Measurements from ENCODE around the gene ZGPAT.
A peak's percentile ranks its signal among the peaks of the same experiment; 100 is the strongest.

Gene ZGPAT

DNA sequence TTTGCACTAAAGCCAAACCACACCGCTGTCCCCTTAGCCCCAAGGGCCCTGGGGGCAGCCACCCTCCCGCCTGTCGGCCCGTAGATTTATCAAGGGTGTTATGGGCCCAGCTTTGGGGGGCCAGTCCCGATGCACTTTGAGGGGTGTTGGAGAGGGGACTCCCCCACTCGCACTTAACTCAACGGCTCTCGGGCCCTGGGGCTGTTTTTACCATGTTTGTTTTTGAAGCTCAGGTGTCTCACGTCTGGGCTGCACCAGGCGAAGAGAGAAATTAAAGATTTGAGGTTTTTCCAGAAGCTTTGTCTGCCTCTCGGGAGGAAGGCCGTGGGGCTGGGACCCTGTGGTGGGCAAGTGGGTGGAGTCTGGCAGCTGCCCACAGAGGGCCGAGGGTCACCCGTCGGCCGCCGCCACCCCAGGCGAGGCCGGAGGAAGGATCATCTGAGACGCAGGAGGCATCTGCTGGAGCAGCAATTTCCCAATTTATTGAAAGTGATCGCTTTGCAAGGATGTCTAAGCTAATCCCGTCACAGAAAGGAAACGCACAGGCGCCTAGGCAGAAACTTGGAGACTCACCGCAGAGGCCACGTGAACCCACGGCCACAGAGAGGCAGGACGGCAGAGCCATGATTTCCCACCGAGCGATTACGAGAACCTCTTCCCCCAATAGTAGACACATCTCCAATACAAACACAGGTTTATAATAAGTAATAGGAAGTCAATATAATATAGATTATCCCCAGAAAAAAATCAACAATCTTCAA lies 35.6 kb downstream of the ZGPAT start:
- H3K27ac ChIP-seq (ENCODE audit: low read depth, low read length): no peak overlapping the region

DNA sequence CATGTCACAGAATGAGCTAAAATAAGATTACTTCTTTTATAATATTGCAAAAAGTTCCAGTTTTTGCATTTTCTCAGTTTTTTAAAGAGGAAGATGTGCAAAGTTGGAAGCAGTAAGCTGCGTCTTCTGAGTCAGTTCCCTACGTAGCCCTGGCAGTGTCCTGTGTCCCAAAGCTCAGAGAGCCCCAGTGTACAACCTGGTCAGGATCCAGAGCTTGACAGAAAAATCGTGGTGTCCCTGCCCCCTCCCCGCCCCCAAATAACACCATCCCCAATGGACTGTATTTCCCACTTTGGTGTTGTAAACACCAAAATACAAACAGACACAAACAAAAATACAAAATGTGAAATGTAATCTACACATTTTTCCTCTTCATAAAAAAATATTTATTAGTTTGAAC lies 36.3 kb downstream of the ZGPAT start:
- no peak overlapping the region for H3K27ac ChIP-seq (ENCODE audit: low read depth, low read length)
- peaks cover 0 to 55% (median 28%) of the 10 kb centered on the region in 5 donors for H3K36me3 ChIP-seq (ENCODE audit: control insufficient read depth in 5 of 5, insufficient read depth in 5 of 5, low read length in 5 of 5)
- no peak overlapping the region for H3K4me3 ChIP-seq (ENCODE audit: low read depth in 1 of 5, low read length in 5 of 5)
- H3K4me1 ChIP-seq (ENCODE audit: control insufficient read depth in 5 of 5, insufficient read depth in 5 of 5, low read length in 5 of 5): peaks cover 2 to 47% (median 30%) of the 10 kb centered on the region in 5 donors
- H3K9ac ChIP-seq (ENCODE audit: low read length in 5 of 5): peak overlapping the region in 1 of 5 donors; percentile 6
- no peaks in the 10 kb centered on the region for H3K27me3 ChIP-seq (ENCODE audit: control insufficient read depth in 5 of 5, insufficient read depth in 4 of 5, low read length in 5 of 5)
- H3K9me3 ChIP-seq (ENCODE audit: control insufficient read depth in 5 of 5, low read length in 5 of 5): no peaks in the 10 kb centered on the region

More for the DNA sequence above, 35.6 kb downstream of the ZGPAT start:
- no peak overlapping the region for H3K9ac ChIP-seq (ENCODE audit: low read length in 5 of 5)
- no peak overlapping the region for H3K4me3 ChIP-seq (ENCODE audit: low read depth in 1 of 5, low read length in 5 of 5)
- H3K36me3 ChIP-seq (ENCODE audit: control insufficient read depth in 5 of 5, insufficient read depth in 5 of 5, low read length in 5 of 5): peaks cover 0 to 55% (median 26%) of the 10 kb centered on the region in 5 donors
- H3K9me3 ChIP-seq (ENCODE audit: control insufficient read depth in 5 of 5, low read length in 5 of 5): no peaks in the 10 kb centered on the region
- peaks cover 2 to 55% (median 38%) of the 10 kb centered on the region in 5 donors for H3K4me1 ChIP-seq (ENCODE audit: control insufficient read depth in 5 of 5, insufficient read depth in 5 of 5, low read length in 5 of 5)
- H3K27me3 ChIP-seq (ENCODE audit: control insufficient read depth in 5 of 5, insufficient read depth in 4 of 5, low read length in 5 of 5): no peaks in the 10 kb centered on the region

DNA sequence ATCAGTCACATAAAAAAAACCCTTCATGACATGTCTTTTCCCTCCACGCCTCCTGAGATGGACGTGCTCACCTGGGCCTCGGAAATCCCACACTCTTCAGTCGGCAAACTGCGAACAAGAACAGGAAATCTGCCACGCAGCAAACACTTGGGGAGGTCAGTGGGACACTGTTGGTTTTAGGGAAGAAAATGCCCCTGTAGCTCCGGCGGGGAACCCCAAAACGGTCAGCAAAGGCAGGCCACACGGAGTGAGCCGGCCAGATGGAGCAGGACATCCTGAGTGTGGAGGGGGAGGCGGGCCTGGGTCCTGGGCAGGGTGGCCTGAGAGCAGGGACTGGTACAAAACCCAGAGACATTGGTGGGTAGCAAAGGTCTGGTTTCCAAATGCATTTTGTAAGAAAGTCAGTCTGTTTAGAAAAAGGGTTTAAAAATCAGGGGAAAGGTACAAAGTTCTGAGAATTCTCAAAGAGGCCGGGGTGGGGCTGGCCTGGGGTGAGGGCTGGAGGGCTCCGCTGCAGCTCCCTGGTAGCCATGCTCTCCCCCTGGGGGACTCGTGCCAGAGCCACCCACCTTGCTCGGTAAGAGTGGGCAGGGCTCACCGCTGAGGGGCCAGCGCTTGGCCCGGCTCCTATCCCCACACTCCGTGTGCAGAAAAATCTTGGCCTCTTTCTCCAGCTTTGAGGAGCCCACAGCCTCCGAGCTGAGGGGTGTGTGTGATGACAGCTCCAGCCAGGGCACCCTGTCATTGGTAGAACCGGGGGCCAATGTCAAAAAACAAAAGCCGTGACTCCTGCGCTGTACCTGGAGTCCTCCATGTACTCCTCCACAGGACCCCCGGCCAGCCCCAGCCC lies 37.0 kb downstream of the ZGPAT start:
- H3K4me1 ChIP-seq (ENCODE audit: control insufficient read depth in 5 of 5, insufficient read depth in 5 of 5, low read length in 5 of 5): peaks cover 2 to 46% (median 28%) of the 10 kb centered on the region in 5 donors
- no peaks in the 10 kb centered on the region for H3K9me3 ChIP-seq (ENCODE audit: control insufficient read depth in 5 of 5, low read length in 5 of 5)
- peaks cover 0 to 55% (median 29%) of the 10 kb centered on the region in 5 donors for H3K36me3 ChIP-seq (ENCODE audit: control insufficient read depth in 5 of 5, insufficient read depth in 5 of 5, low read length in 5 of 5)
- no peaks in the 10 kb centered on the region for H3K27me3 ChIP-seq (ENCODE audit: control insufficient read depth in 5 of 5, insufficient read depth in 4 of 5, low read length in 5 of 5)
- H3K27ac ChIP-seq (ENCODE audit: low read depth, low read length): no peak overlapping the region
- peak overlapping the region in 1 of 5 donors; percentile 6 for H3K9ac ChIP-seq (ENCODE audit: low read length in 5 of 5)
- H3K4me3 ChIP-seq (ENCODE audit: low read depth in 1 of 5, low read length in 5 of 5): no peak overlapping the region

DNA sequence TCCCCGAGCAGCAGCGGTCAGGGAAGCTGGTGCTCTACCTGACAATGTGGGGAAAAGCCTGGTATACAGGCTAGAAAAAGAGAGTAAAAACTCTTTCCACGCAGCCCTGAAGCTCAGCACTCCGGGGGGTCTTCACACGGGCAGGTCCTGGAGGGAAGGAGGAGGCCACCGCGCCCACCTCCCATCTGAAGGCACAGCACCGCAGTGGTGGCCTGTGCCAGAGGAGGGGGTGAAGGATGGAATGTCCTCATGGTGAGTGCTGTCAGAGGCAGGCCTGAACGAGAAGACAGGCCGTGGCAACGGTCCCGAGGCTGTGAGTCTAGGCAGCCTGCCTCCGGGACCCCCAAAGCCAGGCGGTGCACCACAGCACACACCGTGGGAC lies 37.6 kb downstream of the ZGPAT start:
- no peak overlapping the region for H3K9ac ChIP-seq (ENCODE audit: low read length in 5 of 5)
- H3K9me3 ChIP-seq (ENCODE audit: control insufficient read depth in 5 of 5, low read length in 5 of 5): no peaks in the 10 kb centered on the region
- H3K27me3 ChIP-seq (ENCODE audit: control insufficient read depth in 5 of 5, insufficient read depth in 4 of 5, low read length in 5 of 5): no peaks in the 10 kb centered on the region
- H3K4me3 ChIP-seq (ENCODE audit: low read depth in 1 of 5, low read length in 5 of 5): no peak overlapping the region
- H3K27ac ChIP-seq (ENCODE audit: low read depth, low read length): no peak overlapping the region
- H3K4me1 ChIP-seq (ENCODE audit: control insufficient read depth in 5 of 5, insufficient read depth in 5 of 5, low read length in 5 of 5): peaks cover 2 to 45% (median 27%) of the 10 kb centered on the region in 5 donors
- H3K36me3 ChIP-seq (ENCODE audit: control insufficient read depth in 5 of 5, insufficient read depth in 5 of 5, low read length in 5 of 5): peaks cover 0 to 55% (median 32%) of the 10 kb centered on the region in 5 donors

DNA sequence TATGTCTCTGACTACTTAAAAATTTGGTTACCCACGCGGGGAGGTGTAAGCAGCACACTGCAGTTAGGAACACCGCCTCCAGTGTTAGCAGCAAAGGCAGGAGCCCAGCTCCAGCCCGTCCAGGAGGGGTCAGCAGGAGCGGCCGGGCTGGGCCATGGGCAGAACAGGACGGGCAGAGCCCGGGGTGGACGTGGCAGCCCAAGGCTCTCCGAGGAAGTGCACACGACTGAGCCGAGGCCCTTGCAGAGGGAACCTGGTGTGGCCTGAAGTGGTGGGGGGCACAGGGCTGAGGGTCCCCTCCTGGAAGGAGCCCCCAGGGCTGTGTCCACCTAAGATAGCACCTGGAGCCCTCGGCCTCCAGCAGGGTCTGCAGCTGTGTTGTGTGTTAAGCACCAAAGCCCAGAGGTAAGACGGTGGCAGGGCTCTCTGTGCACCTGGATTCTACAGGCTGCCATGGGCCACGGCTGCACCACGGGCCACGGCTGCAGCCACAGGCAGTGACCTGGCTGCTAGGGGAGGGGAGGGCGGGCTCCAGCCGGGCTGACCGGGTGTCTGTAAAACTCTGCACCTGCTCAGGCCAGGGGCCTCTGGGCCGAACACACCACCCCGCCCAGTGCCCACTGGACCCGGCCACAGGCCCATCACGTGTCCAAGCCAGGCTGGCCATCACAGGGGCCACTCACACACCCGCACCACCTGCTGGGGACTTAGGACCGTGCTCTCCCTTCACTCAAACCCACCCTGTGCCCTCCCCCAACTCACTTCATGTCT lies 38.3 kb downstream of the ZGPAT start:
- H3K9me3 ChIP-seq (ENCODE audit: control insufficient read depth in 5 of 5, low read length in 5 of 5): no peaks in the 10 kb centered on the region
- H3K36me3 ChIP-seq (ENCODE audit: control insufficient read depth in 5 of 5, insufficient read depth in 5 of 5, low read length in 5 of 5): peaks cover 0 to 58% (median 37%) of the 10 kb centered on the region in 5 donors
- peaks cover 2 to 40% (median 19%) of the 10 kb centered on the region in 5 donors for H3K4me1 ChIP-seq (ENCODE audit: control insufficient read depth in 5 of 5, insufficient read depth in 5 of 5, low read length in 5 of 5)
- no peak overlapping the region for H3K4me3 ChIP-seq (ENCODE audit: low read depth in 1 of 5, low read length in 5 of 5)
- no peak overlapping the region for H3K27ac ChIP-seq (ENCODE audit: low read depth, low read length)
- no peaks in the 10 kb centered on the region for H3K27me3 ChIP-seq (ENCODE audit: control insufficient read depth in 5 of 5, insufficient read depth in 4 of 5, low read length in 5 of 5)
- no peak overlapping the region for H3K9ac ChIP-seq (ENCODE audit: low read length in 5 of 5)

DNA sequence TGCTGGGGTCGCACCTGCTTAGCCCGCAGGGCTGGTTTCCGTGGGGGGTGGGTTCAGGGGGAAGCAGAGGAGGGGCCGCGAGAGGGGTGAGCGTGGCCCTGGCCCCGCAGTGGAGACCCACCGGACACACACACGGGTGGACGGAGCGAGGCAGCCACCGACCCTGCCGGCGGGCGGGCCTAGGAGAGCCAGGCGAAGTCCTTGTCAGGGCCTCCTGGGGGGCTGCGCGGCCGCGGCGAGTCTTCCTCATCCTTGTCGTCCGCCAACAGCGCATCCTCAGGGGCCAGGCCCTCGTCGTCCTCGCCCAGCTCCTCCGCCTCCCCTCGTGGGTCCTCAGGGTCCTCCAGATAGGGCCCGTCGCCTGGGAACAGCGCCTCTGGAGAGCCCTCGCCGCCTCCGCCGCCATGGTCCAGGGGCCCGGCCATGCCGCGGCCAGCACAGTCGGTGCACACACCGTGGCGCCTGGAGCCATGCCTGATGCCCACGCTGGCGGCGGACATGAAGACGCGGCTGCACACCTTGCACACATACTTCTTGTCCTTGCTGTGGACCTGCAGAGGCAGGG lies 39.0 kb downstream of the ZGPAT start:
- peaks cover 0 to 58% (median 37%) of the 10 kb centered on the region in 5 donors for H3K36me3 ChIP-seq (ENCODE audit: control insufficient read depth in 5 of 5, insufficient read depth in 5 of 5, low read length in 5 of 5)
- no peaks in the 10 kb centered on the region for H3K27me3 ChIP-seq (ENCODE audit: control insufficient read depth in 5 of 5, insufficient read depth in 4 of 5, low read length in 5 of 5)
- H3K9ac ChIP-seq (ENCODE audit: low read length in 5 of 5): no peak overlapping the region
- no peak overlapping the region for H3K4me3 ChIP-seq (ENCODE audit: low read depth in 1 of 5, low read length in 5 of 5)
- no peak overlapping the region for H3K27ac ChIP-seq (ENCODE audit: low read depth, low read length)
- H3K9me3 ChIP-seq (ENCODE audit: control insufficient read depth in 5 of 5, low read length in 5 of 5): no peaks in the 10 kb centered on the region
- peaks cover 2 to 33% (median 13%) of the 10 kb centered on the region in 5 donors for H3K4me1 ChIP-seq (ENCODE audit: control insufficient read depth in 5 of 5, insufficient read depth in 5 of 5, low read length in 5 of 5)

GRCh38 chr20:63747622-63748069 lies 39.8 kb downstream of the ZGPAT start:
- Histone ChIP-seq H3K4me3 (ENCODE audit: low read depth in 1 of 5, low read length in 5 of 5) (no peak overlapping the region), H3K27ac (ENCODE audit: low read depth, low read length) (no peak overlapping the region), H3K4me1 (ENCODE audit: control insufficient read depth in 5 of 5, insufficient read depth in 5 of 5, low read length in 5 of 5) (peaks cover 2 to 25% (median 10%) of the 10 kb centered on the region in 5 donors), H3K27me3 (ENCODE audit: control insufficient read depth in 5 of 5, insufficient read depth in 4 of 5, low read length in 5 of 5) (no peaks in the 10 kb centered on the region), H3K9ac (ENCODE audit: low read length in 5 of 5) (no peak overlapping the region), H3K36me3 (ENCODE audit: control insufficient read depth in 5 of 5, insufficient read depth in 5 of 5, low read length in 5 of 5) (peaks cover 0 to 57% (median 37%) of the 10 kb centered on the region in 5 donors), H3K9me3 (ENCODE audit: control insufficient read depth in 5 of 5, low read length in 5 of 5) (no peaks in the 10 kb centered on the region)

GRCh38 chr20:63748070-63748933 lies 40.5 kb downstream of the ZGPAT start:
- H3K27me3 ChIP-seq (ENCODE audit: control insufficient read depth in 5 of 5, insufficient read depth in 4 of 5, low read length in 5 of 5): no peaks in the 10 kb centered on the region
- no peaks in the 10 kb centered on the region for H3K9me3 ChIP-seq (ENCODE audit: control insufficient read depth in 5 of 5, low read length in 5 of 5)
- H3K36me3 ChIP-seq (ENCODE audit: control insufficient read depth in 5 of 5, insufficient read depth in 5 of 5, low read length in 5 of 5): peaks cover 0 to 57% (median 34%) of the 10 kb centered on the region in 5 donors
- H3K4me1 ChIP-seq (ENCODE audit: control insufficient read depth in 5 of 5, insufficient read depth in 5 of 5, low read length in 5 of 5): peaks cover 2 to 23% (median 10%) of the 10 kb centered on the region in 5 donors
- H3K27ac ChIP-seq (ENCODE audit: low read depth, low read length): no peak overlapping the region
- no peak overlapping the region for H3K4me3 ChIP-seq (ENCODE audit: low read depth in 1 of 5, low read length in 5 of 5)
- no peak overlapping the region for H3K9ac ChIP-seq (ENCODE audit: low read length in 5 of 5)

DNA sequence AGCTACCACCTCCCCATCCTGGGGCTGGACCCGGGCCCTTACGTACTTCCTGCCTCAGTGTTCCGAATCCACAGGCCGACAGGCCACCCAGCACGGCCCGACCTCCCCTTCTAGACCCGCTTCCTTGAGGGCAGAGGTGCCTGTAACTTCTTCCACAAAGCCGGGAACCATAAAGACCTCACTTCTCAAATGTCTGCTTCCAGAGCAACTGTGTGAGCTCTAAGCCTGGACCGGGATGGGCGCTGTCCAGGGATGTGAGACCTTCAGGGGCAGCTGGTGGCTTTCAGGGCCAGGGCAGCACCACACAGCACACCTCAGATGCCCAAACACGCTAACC lies 41.1 kb downstream of the ZGPAT start:
- H3K27ac ChIP-seq (ENCODE audit: low read depth, low read length): no peak overlapping the region
- H3K27me3 ChIP-seq (ENCODE audit: control insufficient read depth in 5 of 5, insufficient read depth in 4 of 5, low read length in 5 of 5): no peaks in the 10 kb centered on the region
- no peak overlapping the region for H3K4me3 ChIP-seq (ENCODE audit: low read depth in 1 of 5, low read length in 5 of 5)
- peaks cover 2 to 22% (median 10%) of the 10 kb centered on the region in 5 donors for H3K4me1 ChIP-seq (ENCODE audit: control insufficient read depth in 5 of 5, insufficient read depth in 5 of 5, low read length in 5 of 5)
- peaks cover 0 to 52% (median 28%) of the 10 kb centered on the region in 5 donors for H3K36me3 ChIP-seq (ENCODE audit: control insufficient read depth in 5 of 5, insufficient read depth in 5 of 5, low read length in 5 of 5)
- no peaks in the 10 kb centered on the region for H3K9me3 ChIP-seq (ENCODE audit: control insufficient read depth in 5 of 5, low read length in 5 of 5)
- no peak overlapping the region for H3K9ac ChIP-seq (ENCODE audit: low read length in 5 of 5)
